Jurkat, Clone E6-1 (cell line): ENCODE measurements around the gene SNAP47.

Experiments used
- DNase-seq: peaks from one replicate; pipeline ENCODE4 v3.0.0-alpha.2; 2011; ENCODE audit warnings: low read depth, low spot score
- H3K4me3 ChIP-seq: 2 replicates; pipeline ENCODE4 v1.5.1; 2011; ENCODE audit warnings: mild to moderate bottlenecking, low read length, control low read depth, moderate library complexity

The SNAP47 gene

GRCh38 chr1:227778401-227778947 is 43.2 kb downstream of the SNAP47 start:
- no peak overlapping the region for H3K4me3 ChIP-seq
- no peak for DNase-seq

GRCh38 chr1:227779021-227779441 is 43.8 kb downstream of the SNAP47 start:
- H3K4me3 ChIP-seq = no peak overlapping the region
- no peak for DNase-seq

GRCh38 chr1:227779685-227780084 is 44.5 kb downstream of the SNAP47 start:
- no peak overlapping the region for H3K4me3 ChIP-seq
- DNase-seq = no peak

GRCh38 chr1:227780101-227781044 is 45.1 kb downstream of the SNAP47 start:
- no peak overlapping the region for H3K4me3 ChIP-seq
- no peak for DNase-seq

- no peak overlapping the region for H3K4me3 ChIP-seq
- DNase-seq = no peak
Observed at GRCh38 chr1:227781314-227781930, 46.2 kb downstream of the SNAP47 start.

- no peak for DNase-seq
- H3K4me3 ChIP-seq = no peak overlapping the region
Observed at GRCh38 chr1:227782226-227782625, 47.0 kb downstream of the SNAP47 start.

- H3K4me3 ChIP-seq = no peak overlapping the region
- no peak for DNase-seq
Observed at GRCh38 chr1:227785094-227785804, 50.0 kb downstream of the SNAP47 start.

- H3K4me3 ChIP-seq = no peak overlapping the region
- DNase-seq = no peak
Observed at GRCh38 chr1:227785805-227786671, 50.8 kb downstream of the SNAP47 start.

- no peak overlapping the region for H3K4me3 ChIP-seq
- no peak for DNase-seq
Observed at GRCh38 chr1:227786673-227787512, 51.7 kb downstream of the SNAP47 start.

GRCh38 chr1:227787513-227788270 is 52.5 kb downstream of the SNAP47 start:
- H3K4me3 ChIP-seq = peak overlapping the region; percentile 54
- peak; percentile 95 for DNase-seq

- no peak for DNase-seq
- peak overlapping the region; percentile 57 for H3K4me3 ChIP-seq
Observed at GRCh38 chr1:227788271-227789083, 53.2 kb downstream of the SNAP47 start.

- H3K4me3 ChIP-seq = peak overlapping the region; percentile 57
- no peak for DNase-seq
Observed at GRCh38 chr1:227789084-227790033, 54.1 kb downstream of the SNAP47 start.

- no peak overlapping the region for H3K4me3 ChIP-seq
- no peak for DNase-seq
Observed at GRCh38 chr1:227790034-227790400, 54.8 kb downstream of the SNAP47 start.

GRCh38 chr1:227790868-227791267 is 55.6 kb downstream of the SNAP47 start:
- no peak for DNase-seq

GRCh38 chr1:227791425-227792143 is 56.3 kb downstream of the SNAP47 start:
- DNase-seq = no peak
- H3K4me3 ChIP-seq = no peak overlapping the region

More at GRCh38 chr1:227790868-227791267, 55.6 kb downstream of the SNAP47 start:
- no peak overlapping the region for H3K4me3 ChIP-seq
